HepG2 (cell line): Measurements from ENCODE around the gene STAT5A. TPM values are rescaled to one million over a fixed set of nuclear protein-coding genes. Genes with fewer than 3 reads are reported as not detected.

Experiments
- DBP ChIP-seq: sonication (generic); formaldehyde crosslinking; IDR thresholded peaks from 2 replicates; pipeline ENCODE4 v1.4.0; 2020; ENCODE audit warnings: missing genetic modification reagents; ENCODE audit errors: not compliant biosample characterization
- GPBP1L1 ChIP-seq: sonication (generic); formaldehyde crosslinking; IDR thresholded peaks from 2 replicates; pipeline ENCODE4 v1.5.0; 2020; ENCODE audit warnings: mild to moderate bottlenecking, missing genetic modification reagents
- HNF1A ChIP-seq, 2 experiments: sonication (generic) in 1 of 2; formaldehyde crosslinking in 1 of 2; IDR thresholded peaks; 2 replicates each; pipeline versions ENCODE4 v1.4.0 to v1.6.1; 2016 to 2020; ENCODE audit warnings: borderline replicate concordance in 1 of 2, low read depth in 1 of 2, mild to moderate bottlenecking in 1 of 2, missing genetic modification reagents in 1 of 2
- IKZF5 ChIP-seq: IDR thresholded peaks from 2 replicates; pipeline ENCODE4 v1.6.1; 2018; ENCODE audit warnings: missing genetic modification reagents, mild to moderate bottlenecking, missing compliant biosample characterization
- KAT2B ChIP-seq: fragments of 150-350 bp; IDR thresholded peaks from 2 replicates; pipeline ENCODE4 v1.6.1; 2014; ENCODE audit warnings: low read depth, low read length, borderline replicate concordance
- MAZ ChIP-seq, 2 experiments: sonication (generic) in 1 of 2; formaldehyde crosslinking in 1 of 2; IDR thresholded peaks; 2 replicates each; pipeline versions ENCODE4 v1.5.0 to v1.6.1; 2012 to 2020; ENCODE audit warnings: low read depth in 2 of 2, mild to moderate bottlenecking in 2 of 2, borderline replicate concordance in 1 of 2, improper control_type of control experiment in 1 of 2, low read length in 1 of 2, missing genetic modification reagents in 1 of 2, moderate library complexity in 1 of 2
- MTF1 ChIP-seq: sonication (generic); formaldehyde crosslinking; IDR thresholded peaks from 2 replicates; pipeline ENCODE4 v1.5.0; 2020; ENCODE audit warnings: missing genetic modification reagents
- NR1H2 ChIP-seq: sonication (generic); formaldehyde crosslinking; IDR thresholded peaks from 2 replicates; pipeline ENCODE4 v1.8.1; 2022; ENCODE audit warnings: low read depth, missing genetic modification reagents, borderline replicate concordance
- RBAK ChIP-seq: sonication (generic); formaldehyde crosslinking; IDR thresholded peaks from 2 replicates; pipeline ENCODE4 v1.5.1; 2020; ENCODE audit warnings: mild to moderate bottlenecking, missing genetic modification reagents
- SKIL ChIP-seq: sonication (generic); formaldehyde crosslinking; IDR thresholded peaks from 2 replicates; pipeline ENCODE4 v1.8.0; 2022; ENCODE audit warnings: missing genetic modification reagents, mild to moderate bottlenecking, moderate library complexity, borderline replicate concordance
- ZNF430 ChIP-seq: sonication (generic); formaldehyde crosslinking; IDR thresholded peaks from 2 replicates; pipeline ENCODE4 v1.9.0; 2021; ENCODE audit warnings: mild to moderate bottlenecking, missing genetic modification reagents
- ZNF546 ChIP-seq: sonication (generic); formaldehyde crosslinking; conservative IDR thresholded peaks from 2 replicates; pipeline ENCODE4 v1.8.1; 2023; ENCODE audit warnings: mild to moderate bottlenecking, missing genetic modification reagents
- ZNF589 ChIP-seq: sonication (generic); formaldehyde crosslinking; conservative IDR thresholded peaks from 2 replicates; pipeline ENCODE4 v1.8.0; 2022; ENCODE audit warnings: mild to moderate bottlenecking, moderate library complexity, missing genetic modification reagents
- ZNF652 ChIP-seq: IDR thresholded peaks from 2 replicates; pipeline ENCODE4 v1.6.1; 2016; ENCODE audit warnings: low read depth, borderline replicate concordance
- ZNF7 ChIP-seq: IDR thresholded peaks from 2 replicates; pipeline ENCODE4 v1.6.1; 2016; ENCODE audit warnings: missing biosample characterization, missing genetic modification reagents
- polyA plus RNA-seq, 8 experiments: library from polyadenylated mRNA; depleted of rRNA in 3 of 8; stranded (reverse) in 7 of 8; unstranded in 1 of 8; fragments of >200 nt; fragmentation: Illumina TruSeq in 4 of 8; extraction: Trizol in 4 of 8; gene quantifications; 2 replicates each; pipeline versions ENCODE4 v1.2.1 to v1.2.3, GENCODE V29; 2011 to 2016; ENCODE audit warnings: low read depth in 4 of 8, missing spikeins in 1 of 8, mixed read lengths in 1 of 8; ENCODE audit not compliant: insufficient read depth in 1 of 8
- total RNA-seq, 5 experiments: library from RNA; depleted of rRNA; stranded (reverse); fragments of >200 nt; fragmentation: Illumina TruSeq; extraction: Trizol; gene quantifications; 2 replicates each; pipeline ENCODE4 v1.2.3, GENCODE V29; 2016; ENCODE audit warnings: low read depth in 1 of 5

STAT5A gene
- total and polyA plus RNA-seq, 2 of the 13 experiments (the other 11 are each of a cell fraction or from before 2014, with no cell fraction given) = 1.4 to 4.1 TPM

- TF ChIP-seq SKIL (CRISPR knock-in tag) (peak; percentile 67; the same call in 1 of the 2 replicates), IKZF5 (CRISPR knock-in tag) (peak; percentile 86), RBAK (CRISPR knock-in tag) (no peak), ZNF652 (CRISPR knock-in tag) (no peak), ZNF430 (CRISPR knock-in tag) (peak; percentile 80), ZNF7 (CRISPR knock-in tag) (0 out of 2 replicates have a peak, but pooled peaks have one; percentile 1), HNF1A (IDR thresholded peaks at IDR 0.05; ENCODE audit: low read depth) (peak; percentile 21; the same call in 1 of the 2 replicates), HNF1A (CRISPR knock-in tag; IDR thresholded peaks at IDR 0.05; ENCODE audit: borderline replicate concordance) (peak; percentile 79; the same call in 1 of the 2 replicates), ZNF589 (CRISPR knock-in tag) (peak; percentile 71), MTF1 (CRISPR knock-in tag) (peak; percentile 22; the same call in 1 of the 2 replicates), DBP (CRISPR knock-in tag) (peak; percentile 32), KAT2B (0 out of 2 replicates have a peak, but pooled peaks have one; percentile 18), MAZ (IDR thresholded peaks at IDR 0.05; ENCODE audit: borderline replicate concordance, low read depth, low read length) (peak; percentile 64; the same call in 1 of the 2 replicates), MAZ (CRISPR knock-in tag; IDR thresholded peaks at IDR 0.05; ENCODE audit: low read depth) (peak; percentile 45; the same call in 1 of the 2 replicates), NR1H2 (CRISPR knock-in tag) (peak; percentile 78; the same call in 1 of the 2 replicates), ZNF546 (CRISPR knock-in tag) (no peak), GPBP1L1 (CRISPR knock-in tag) (no peak)
Observed at GRCh38 chr17:42276609-42277341, 11.5 kb upstream of the STAT5A start (continued).
